ENCODE data around the gene COL11A2.

DNA sequence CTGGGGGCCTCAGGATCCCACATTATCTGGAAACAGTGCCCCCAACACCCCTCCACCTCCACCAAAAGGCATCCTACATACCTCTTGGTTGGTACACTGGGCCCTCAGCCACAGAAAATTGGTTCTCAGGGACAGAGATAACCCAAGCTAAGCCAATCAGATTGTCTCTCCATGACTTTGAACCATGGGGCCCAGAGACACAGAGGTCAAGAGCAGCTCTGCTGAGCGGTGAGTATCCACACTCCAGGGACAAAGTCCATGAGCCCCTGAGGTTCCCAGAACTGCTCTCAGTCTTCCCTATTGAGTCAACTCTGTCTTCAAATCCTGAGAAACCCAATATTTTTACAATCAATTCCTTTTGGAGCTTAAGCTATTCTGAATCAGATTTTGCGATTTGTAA is 35.3 kb downstream of the COL11A2 start:
- TF ChIP-seq, protein P1, sequence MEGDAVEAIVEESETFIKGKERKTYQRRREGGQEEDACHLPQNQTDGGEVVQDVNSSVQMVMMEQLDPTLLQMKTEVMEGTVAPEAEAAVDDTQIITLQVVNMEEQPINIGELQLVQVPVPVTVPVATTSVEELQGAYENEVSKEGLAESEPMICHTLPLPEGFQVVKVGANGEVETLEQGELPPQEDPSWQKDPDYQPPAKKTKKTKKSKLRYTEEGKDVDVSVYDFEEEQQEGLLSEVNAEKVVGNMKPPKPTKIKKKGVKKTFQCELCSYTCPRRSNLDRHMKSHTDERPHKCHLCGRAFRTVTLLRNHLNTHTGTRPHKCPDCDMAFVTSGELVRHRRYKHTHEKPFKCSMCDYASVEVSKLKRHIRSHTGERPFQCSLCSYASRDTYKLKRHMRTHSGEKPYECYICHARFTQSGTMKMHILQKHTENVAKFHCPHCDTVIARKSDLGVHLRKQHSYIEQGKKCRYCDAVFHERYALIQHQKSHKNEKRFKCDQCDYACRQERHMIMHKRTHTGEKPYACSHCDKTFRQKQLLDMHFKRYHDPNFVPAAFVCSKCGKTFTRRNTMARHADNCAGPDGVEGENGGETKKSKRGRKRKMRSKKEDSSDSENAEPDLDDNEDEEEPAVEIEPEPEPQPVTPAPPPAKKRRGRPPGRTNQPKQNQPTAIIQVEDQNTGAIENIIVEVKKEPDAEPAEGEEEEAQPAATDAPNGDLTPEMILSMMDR (IDR thresholded peaks at IDR 0.05; ENCODE audit: insufficient read depth, low read length, poor library complexity, severe bottlenecking): no peak
- TF ChIP-seq EZH2phosphoT487 (conservative IDR thresholded peaks at IDR 0.05; ENCODE audit: low read length): no peak

Measured in SU-DHL-6 (cell line).